H1 (cell line): ENCODE measurements around the gene C5. TPM values are rescaled to one million over a fixed set of nuclear protein-coding genes. Genes with fewer than 3 reads are reported as not detected.

ENCODE experiments used
- CTCF ChIA-PET: fragments of 300-600 bp; sonication (Branson Sonifier 250); formaldehyde crosslinking; loops from one replicate; lab custom pipeline; 2021; ENCODE audit not compliant: partially characterized antibody; lab: Charles Lee
- POLR2A ChIA-PET: fragments of 300-600 bp; sonication (Branson Sonifier 250); formaldehyde crosslinking; loops from one replicate; lab custom pipeline; 2021; ENCODE audit warnings: inconsistent platforms; ENCODE audit not compliant: partially characterized antibody; lab: Charles Lee
- DNase-seq, 2 experiments: peaks; one replicate each; pipeline versions ENCODE4 v3.0.0 to v3.0.0-alpha.2; 2010 to 2022; ENCODE audit warnings: low spot score in 2 of 2, low read depth in 1 of 2, mixed read lengths in 1 of 2
- FAIRE-seq: peaks from 2 replicates; lab custom pipeline; 2011; peaks lifted over from hg19 to GRCh38; lab: Jason Lieb, UNC
- H2AFZ ChIP-seq: 2 replicates; pipeline ENCODE4 v1.8.1; 2012; ENCODE audit warnings: low read length, inconsistent platforms
- H2AK5ac ChIP-seq: 2 replicates; pipeline ENCODE4 v1.6.1; 2013; ENCODE audit warnings: low read depth, low read length
- H2BK120ac ChIP-seq: replicated peaks from 2 replicates; pipeline ENCODE3; 2013; ENCODE audit warnings: low read depth, low read length, inconsistent platforms
- H2BK12ac ChIP-seq: 2 replicates; pipeline ENCODE4 v1.6.1; 2013; ENCODE audit warnings: low read depth, low read length
- H2BK15ac ChIP-seq: 2 replicates; pipeline ENCODE4 v1.6.1; 2013; ENCODE audit warnings: low read length
- H2BK20ac ChIP-seq: 2 replicates; pipeline ENCODE4 v1.6.1; 2013; ENCODE audit warnings: low read length
- H2BK5ac ChIP-seq: 2 replicates; pipeline ENCODE4 v1.6.1; 2013; ENCODE audit warnings: low read depth, low read length
- H3K14ac ChIP-seq: 2 replicates; pipeline ENCODE4 v1.6.1; 2013; ENCODE audit warnings: inconsistent platforms; ENCODE audit not compliant: insufficient read length
- H3K18ac ChIP-seq: 2 replicates; pipeline ENCODE4 v1.6.1; 2013; ENCODE audit warnings: low read length; ENCODE audit errors: extremely low read depth
- H3K23ac ChIP-seq: 2 replicates; pipeline ENCODE4 v1.6.1; 2013; ENCODE audit warnings: inconsistent platforms; ENCODE audit not compliant: insufficient read length
- H3K23me2 ChIP-seq: 2 replicates; pipeline ENCODE4 v1.6.1; 2013; ENCODE audit warnings: low read depth, low read length
- H3K27ac ChIP-seq: 2 replicates; pipeline ENCODE4 v1.6.1; 2011; ENCODE audit warnings: low read depth, low read length, inconsistent platforms
- H3K27me3 ChIP-seq, 4 experiments: replicated peaks in 1 of 4; 1 replicate in 1 of 4; 2 replicates in 3 of 4; pipeline versions ENCODE4 v1.6.1 to v1.8.1; 2011 to 2013; ENCODE audit warnings: low read length in 3 of 4, mild to moderate bottlenecking in 3 of 4, inconsistent platforms in 2 of 4, mixed read lengths in 2 of 4, moderate library complexity in 1 of 4; ENCODE audit not compliant: control insufficient read depth in 3 of 4, insufficient read depth in 3 of 4; ENCODE audit errors: extremely low read depth in 1 of 4
- H3K36me3 ChIP-seq, 4 experiments: 2 replicates each; pipeline versions ENCODE4 v1.6.1 to v1.8.1; 2011 to 2013; ENCODE audit warnings: mild to moderate bottlenecking in 4 of 4, low read length in 3 of 4, moderate library complexity in 2 of 4, control low read depth in 1 of 4, inconsistent platforms in 1 of 4; ENCODE audit not compliant: insufficient read depth in 4 of 4, control insufficient read depth in 2 of 4
- H3K4ac ChIP-seq: replicated peaks from 2 replicates; pipeline ENCODE3; 2013; ENCODE audit warnings: low read length, low read depth, mixed read lengths, inconsistent platforms; ENCODE audit not compliant: insufficient read length
- H3K4me1 ChIP-seq, 4 experiments: replicated peaks in 1 of 4; 1 replicate in 1 of 4; 2 replicates in 3 of 4; pipeline versions ENCODE4 v1.6.1 to v1.8.1; 2011 to 2013; ENCODE audit warnings: low read length in 3 of 4, inconsistent platforms in 2 of 4, mixed read lengths in 1 of 4; ENCODE audit not compliant: insufficient read depth in 4 of 4, control insufficient read depth in 3 of 4
- H3K4me2 ChIP-seq, 2 experiments: 2 replicates each; pipeline versions ENCODE4 v1.6.1 to v1.8.1; 2011 to 2013; ENCODE audit warnings: low read depth in 2 of 2, low read length in 2 of 2, control low read depth in 1 of 2, inconsistent platforms in 1 of 2, mild to moderate bottlenecking in 1 of 2; ENCODE audit not compliant: insufficient read depth in 1 of 2
- H3K4me3 ChIP-seq, 4 experiments: fragments of 200-600, 300-600 bp in 1 of 4; sonication (generic), shearing (Covaris generic), sonication (Bioruptor Twin) in 1 of 4; 2 replicates each; pipeline versions ENCODE4 v1.5.1 to v1.8.1; 2011 to 2016; ENCODE audit warnings: low read length in 4 of 4, low read depth in 3 of 4, control low read depth in 2 of 4, inconsistent platforms in 2 of 4, mild to moderate bottlenecking in 2 of 4, mixed read lengths in 1 of 4, moderate library complexity in 1 of 4; ENCODE audit not compliant: insufficient read depth in 2 of 4; ENCODE audit errors: extremely low read depth in 1 of 4
- H3K56ac ChIP-seq: replicated peaks from 2 replicates; pipeline ENCODE3; 2013; ENCODE audit warnings: low read depth, mild to moderate bottlenecking, mixed read lengths, low read length, inconsistent platforms; ENCODE audit not compliant: insufficient read length
- H3K79me1 ChIP-seq: 2 replicates; pipeline ENCODE4 v1.6.1; 2013; ENCODE audit warnings: low read depth, low read length, control low read depth
- H3K79me2 ChIP-seq, 2 experiments: 2 replicates each; pipeline versions ENCODE4 v1.6.1 to v1.8.1; 2012 to 2013; ENCODE audit warnings: low read length in 2 of 2, mild to moderate bottlenecking in 2 of 2, inconsistent platforms in 1 of 2; ENCODE audit not compliant: insufficient read depth in 2 of 2, control insufficient read depth in 1 of 2
- H3K9ac ChIP-seq, 4 experiments: replicated peaks in 1 of 4; 1 replicate in 1 of 4; 2 replicates in 3 of 4; pipeline versions ENCODE4 v1.6.1 to v1.8.1; 2011 to 2013; ENCODE audit warnings: low read depth in 3 of 4, low read length in 3 of 4, control low read depth in 2 of 4, mild to moderate bottlenecking in 2 of 4, moderate library complexity in 2 of 4, inconsistent platforms in 1 of 4; ENCODE audit errors: extremely low read depth in 1 of 4
- H3K9me3 ChIP-seq, 2 experiments: 2 replicates each; pipeline versions ENCODE4 v1.6.1 to v1.8.1; 2012 to 2013; ENCODE audit warnings: mild to moderate bottlenecking in 2 of 2, moderate library complexity in 2 of 2, control low read depth in 1 of 2, inconsistent platforms in 1 of 2, low read depth in 1 of 2, low read length in 1 of 2, mixed read lengths in 1 of 2; ENCODE audit not compliant: insufficient read depth in 2 of 2
- H4K20me1 ChIP-seq, 2 experiments: replicated peaks in 1 of 2; 2 replicates each; pipeline versions ENCODE3 to v1.8.1; 2011 to 2013; ENCODE audit warnings: inconsistent platforms in 2 of 2, low read length in 2 of 2, mild to moderate bottlenecking in 1 of 2; ENCODE audit not compliant: insufficient read depth in 2 of 2, control insufficient read depth in 1 of 2
- H4K5ac ChIP-seq: 2 replicates; pipeline ENCODE4 v1.6.1; 2013; ENCODE audit warnings: low read length, low read depth, mixed read lengths, inconsistent platforms; ENCODE audit not compliant: insufficient read length
- H4K8ac ChIP-seq: 2 replicates; pipeline ENCODE4 v1.8.0; 2013; ENCODE audit warnings: mild to moderate bottlenecking, moderate library complexity, low read length, inconsistent platforms; ENCODE audit not compliant: insufficient read depth; ENCODE audit errors: extremely low read depth
- H4K91ac ChIP-seq: replicated peaks from 2 replicates; pipeline ENCODE3; 2013; ENCODE audit warnings: low read length, mixed read lengths, inconsistent platforms; ENCODE audit not compliant: insufficient read length
- ASH2L ChIP-seq: fragments of 200-600, 300-600 bp; sonication (generic); IDR thresholded peaks from one replicate; pipeline ENCODE4 v1.7.1; 2017; ENCODE audit warnings: low read length
- CBX8 ChIP-seq: fragments of 300-800, 300-1000 bp; sonication (generic); IDR thresholded peaks from 2 replicates; pipeline ENCODE4 v1.7.1; 2016; ENCODE audit warnings: low read depth, low read length, borderline replicate concordance
- CHD1 ChIP-seq: IDR thresholded peaks from 2 replicates; pipeline ENCODE4 v1.6.1; 2012; ENCODE audit warnings: low read depth, low read length, improper control_type of control experiment
- EP300 ChIP-seq, 2 experiments: IDR thresholded peaks; 1 replicate in 1 of 2; 2 replicates in 1 of 2; pipeline ENCODE4 v1.6.1; 2011 to 2012; ENCODE audit warnings: low read depth in 2 of 2, low read length in 2 of 2, mild to moderate bottlenecking in 2 of 2, borderline replicate concordance in 1 of 2, inconsistent platforms in 1 of 2, moderate library complexity in 1 of 2
- GTF2F1 ChIP-seq: IDR thresholded peaks from 2 replicates; pipeline ENCODE4 v1.6.1; 2012; ENCODE audit warnings: low read depth, low read length, improper control_type of control experiment, borderline replicate concordance
- HDAC6 ChIP-seq: IDR thresholded peaks from one replicate; pipeline ENCODE4 v1.7.1; 2012; ENCODE audit warnings: low read depth, mild to moderate bottlenecking, inconsistent platforms, low read length, moderate library complexity
- KDM5A ChIP-seq: fragments of 200-600 bp; IDR thresholded peaks from 2 replicates; pipeline ENCODE4 v1.7.1; 2012; ENCODE audit warnings: mild to moderate bottlenecking, low read length, inconsistent platforms, mixed read lengths
- NRF1 ChIP-seq: IDR thresholded peaks from 2 replicates; pipeline ENCODE4 v1.6.1; 2011; ENCODE audit warnings: mild to moderate bottlenecking, low read depth, low read length, improper control_type of control experiment
- POLR2AphosphoS5 ChIP-seq: IDR thresholded peaks from 2 replicates; pipeline ENCODE4 v1.6.1; 2011; ENCODE audit warnings: low read depth, low read length
- RAD21 ChIP-seq, 2 experiments: IDR thresholded peaks in 1 of 2; conservative IDR thresholded peaks in 1 of 2; 2 replicates each; pipeline ENCODE4 v1.6.1; 2011; ENCODE audit warnings: low read depth in 2 of 2, low read length in 2 of 2, improper control_type of control experiment in 1 of 2, inconsistent platforms in 1 of 2, mild to moderate bottlenecking in 1 of 2, moderate library complexity in 1 of 2
- TBP ChIP-seq: IDR thresholded peaks from 2 replicates; pipeline ENCODE4 v1.6.1; 2011; ENCODE audit warnings: low read depth, low read length, improper control_type of control experiment
- WGBS, 2 experiments: shearing (Covaris generic) in 1 of 2; methylation state at CpG; one replicate each; pipeline versions ENCODE4 v1.1.6 to v1.1.7; 2013 to 2015; ENCODE audit warnings: low lambda C conversion rate in 2 of 2, mixed read lengths in 2 of 2, inconsistent platforms in 1 of 2, low coverage in 1 of 2, missing lambda C conversion rate in 1 of 2; ENCODE audit not compliant: insufficient replicate concordance in 2 of 2, insufficient coverage in 1 of 2, insufficient read length in 1 of 2; ENCODE audit errors: extremely low coverage in 1 of 2, missing lambda C conversion rate in 1 of 2; 5-methylcytosine and 5-hydroxymethylcytosine counted together
- polyA plus RNA-seq, 7 experiments: library from polyadenylated mRNA; depleted of rRNA in 3 of 7; stranded (reverse) in 5 of 7; unstranded in 2 of 7; fragments of >200 nt in 5 of 7; fragments of 200-250 nt in 2 of 7; gene quantifications; 1 replicate in 5 of 7; 2 replicates in 1 of 7; 4 replicates in 1 of 7; pipeline versions ENCODE4 v1.2.1 to v1.2.3, GENCODE V29; 2011 to 2013; ENCODE audit warnings: missing spikeins in 2 of 7, mixed read lengths in 2 of 7
- total RNA-seq: library from RNA; stranded (reverse); fragmentation: NEBNext Ultra II Directional; extraction: Animal tissue kit (Norgen Biotek cat#: 25700); gene quantifications from 2 replicates; pipeline ENCODE4 v1.2.1, GENCODE V29; 2021

C5 gene
- total and polyA plus RNA-seq, 2 of the 8 experiments (the other 6 are each of a cell fraction or from before 2014, with no cell fraction given): 0.24 to 0.35 TPM

DNA sequence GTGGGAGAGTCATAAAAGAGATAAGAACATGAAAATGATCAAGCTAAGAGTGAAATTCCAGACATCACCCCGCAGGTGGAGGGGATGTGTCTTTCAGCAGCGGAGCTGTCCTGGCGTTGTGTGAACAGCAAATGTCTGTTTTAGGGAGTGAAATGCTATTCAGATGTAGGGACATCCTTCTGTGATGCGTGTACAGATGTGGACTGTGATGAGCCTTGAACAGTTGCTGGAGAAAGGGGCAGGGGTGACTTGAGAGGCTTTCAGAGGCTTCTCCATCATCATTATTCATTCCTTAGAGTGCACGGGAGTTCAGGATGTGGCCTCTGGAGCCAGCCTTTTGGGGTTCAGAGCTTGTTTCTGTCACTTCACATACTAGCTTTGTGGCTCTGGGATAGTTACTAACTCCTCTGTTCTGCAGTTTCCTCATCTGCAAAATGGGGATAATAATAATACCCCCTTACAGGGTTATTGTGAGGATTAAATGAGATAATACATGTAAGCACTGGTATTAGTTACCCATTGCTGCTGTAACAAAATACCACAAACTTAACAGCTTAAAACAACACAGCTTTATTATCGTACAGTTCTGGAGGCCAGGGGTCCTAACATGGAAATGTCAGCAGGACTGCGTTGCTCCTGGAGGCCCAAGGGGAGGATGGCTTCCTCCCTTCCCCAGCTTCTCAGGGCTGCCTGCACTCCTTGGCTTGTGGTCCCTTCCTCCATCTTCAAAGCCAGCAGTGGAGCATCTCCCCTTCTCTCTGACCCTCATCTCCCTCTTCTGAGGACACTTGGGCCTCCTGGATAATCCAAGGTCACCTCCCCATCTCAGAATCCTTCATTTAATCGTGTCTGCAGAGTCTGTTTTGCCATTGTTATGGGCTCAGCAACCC lies 132.8 kb downstream of the C5 start:
- ChIA-PET CTCF (interaction anchor here (0.6 to 2.4 kb wide), 21 partner anchors 9 to 143 kb away, joined by 3 to 12 read pairs (median 5); partner anchors contain the start of gene TRAF1), POLR2A (interaction anchor here (0.8 to 2.5 kb wide), 7 partner anchors 8 to 60 kb away, joined by 3 to 7 read pairs (median 3); no protein-coding TSS in a partner anchor)
- Histone ChIP-seq H2BK5ac (no peak overlapping the region), H3K9me3 (no peaks in the 10 kb centered on the region), H3K79me2 (no peaks in the 10 kb centered on the region), H3K27ac (no peak overlapping the region), H4K91ac (no peak overlapping the region), H3K23me2 (no peaks in the 10 kb centered on the region), H3K18ac (no peak overlapping the region), H3K4me3 (no peak overlapping the region), H3K4ac (no peak overlapping the region), H2BK20ac (no peak overlapping the region), H3K23ac (no peak overlapping the region), H3K56ac (no peak overlapping the region), H2BK120ac (no peak overlapping the region), H2BK12ac (no peak overlapping the region; the same call in 1 of the 2 replicates), H4K5ac (no peak overlapping the region), H2AFZ (no peak overlapping the region), H3K4me2 (no peak overlapping the region), H2BK15ac (no peak overlapping the region), H4K20me1 (no peaks in the 10 kb centered on the region), H3K4me1 (peaks cover 0 to 5% (median 1%) of the 10 kb centered on the region in 4 experiments; a peak in 3 of 7 replicates), H3K9ac (no peak overlapping the region), H4K8ac (no peak overlapping the region), H3K36me3 (no peaks in the 10 kb centered on the region), H3K79me1 (no peaks in the 10 kb centered on the region), H2AK5ac (no peak overlapping the region), H3K14ac (no peak overlapping the region), H3K27me3 (no peaks in the 10 kb centered on the region; a peak in 1 of 7 replicates)
- FAIRE-seq: no peak
- DNase-seq: no peak
- 89% methylated on average over 8 of the region's 8 CpGs; no CpG with 5 or more reads in 1 of the 2 experiments for WGBS, 2 experiments
- no peak for TF ChIP-seq CHD1
- no peak for TF ChIP-seq NRF1
- no peak for TF ChIP-seq TBP
- no peak for TF ChIP-seq ASH2L
- no peak for TF ChIP-seq HDAC6
- TF ChIP-seq GTF2F1: no peak
- no peak for TF ChIP-seq RAD21 (IDR thresholded peaks at IDR 0.05 in 1 of 2, conservative IDR thresholded peaks at IDR 0.05 in 1 of 2; ENCODE audit: low read depth in 2 of 2, low read length in 2 of 2)
- TF ChIP-seq POLR2AphosphoS5: no peak
- no peak for TF ChIP-seq CBX8
- no peak for TF ChIP-seq KDM5A
- TF ChIP-seq EP300 (IDR thresholded peaks at IDR 0.05; ENCODE audit: borderline replicate concordance in 1 of 2, low read depth in 2 of 2, low read length in 2 of 2): no peak
